ENCODE results near the gene GTPBP6. TPM values are rescaled to one million over a fixed set of nuclear protein-coding genes. Genes with fewer than 3 reads are reported as not detected.
A peak's percentile ranks its signal among the peaks of the same experiment; 100 is the strongest.
"Not testable (repeated sequence)": the region's sequence is repeated elsewhere in the genome, so short reads cannot be mapped to it uniquely, and the experiment has no call there.

GTPBP6 gene
- total RNA-seq, 5 donors from 2014 or later (not counting 1 experiment from before 2014, with no cell fraction given) = 58.8 to 112 (median 111) TPM

GRCh38 chrX:329291-329910 is 10.8 kb upstream of the GTPBP6 start:
- ChIA-PET CTCF (no interaction called here), POLR2A (no interaction called here)
- no peak overlapping the region for H3K27ac Mint-ChIP-seq
- peaks cover 0 to 21% of the 10 kb centered on the region in 2 experiments for H3K4me1 ChIP-seq (ENCODE audit: control insufficient read depth in 1 of 2, extremely low read depth in 1 of 2, insufficient read depth in 2 of 2, low read length in 2 of 2)
- H3K9me3 Mint-ChIP-seq = no peaks in the 10 kb centered on the region
- H3K4me3 Mint-ChIP-seq = no peak overlapping the region
- peaks cover 0 to 2% of the 10 kb centered on the region in 2 donors for H3K27me3 Mint-ChIP-seq
- H3K27me3 ChIP-seq (replicated peaks in 1 of 2; ENCODE audit: control insufficient read depth in 2 of 2, extremely low read depth in 1 of 2, insufficient read depth in 2 of 2, low read length in 1 of 2) = peaks cover 0 to 35% of the 10 kb centered on the region in 2 experiments
- no peaks in the 10 kb centered on the region for H3K36me3 Mint-ChIP-seq
- 92% methylated on average over 13 of the region's 23 CpGs for WGBS (ENCODE audit: insufficient coverage)
- ATAC-seq (replicated peaks in 1 of 4) = no peak
- no peak overlapping the region for H3K4me3 ChIP-seq (ENCODE audit: control insufficient read depth in 1 of 2, extremely low read depth in 1 of 2, low read length in 1 of 2)
- peaks cover 0 to 3% of the 10 kb centered on the region in 2 donors for H3K36me3 ChIP-seq (ENCODE audit: control insufficient read depth in 2 of 2, extremely low read depth in 1 of 2, insufficient read depth in 1 of 2, low read length in 1 of 2)
- no peak overlapping the region for H3K27ac ChIP-seq (ENCODE audit: low read length)
- no peaks in the 10 kb centered on the region for H3K9me3 ChIP-seq
- DNase-seq = no peak
- peaks cover 0 to 9% (median 0%) of the 10 kb centered on the region in 3 donors for H3K4me1 Mint-ChIP-seq

- Mint-ChIP-seq H3K9me3 (no peaks in the 10 kb centered on the region), H3K27ac (no peak overlapping the region), H3K27me3 (peaks cover 0 to 2% of the 10 kb centered on the region in 2 donors), H3K36me3 (no peaks in the 10 kb centered on the region), H3K4me3 (no peak overlapping the region), H3K4me1 (peaks cover 8 to 24% (median 10%) of the 10 kb centered on the region in 3 donors)
- Histone ChIP-seq H3K27me3 (replicated peaks in 1 of 2; ENCODE audit: control insufficient read depth in 2 of 2, extremely low read depth in 1 of 2, insufficient read depth in 2 of 2, low read length in 1 of 2) (peaks cover 0 to 42% of the 10 kb centered on the region in 2 experiments), H3K4me1 (ENCODE audit: control insufficient read depth in 1 of 2, extremely low read depth in 1 of 2, insufficient read depth in 2 of 2, low read length in 2 of 2) (peaks cover 0 to 38% of the 10 kb centered on the region in 2 experiments), H3K36me3 (ENCODE audit: control insufficient read depth in 2 of 2, extremely low read depth in 1 of 2, insufficient read depth in 1 of 2, low read length in 1 of 2) (no peaks in the 10 kb centered on the region), H3K4me3 (ENCODE audit: control insufficient read depth in 1 of 2, extremely low read depth in 1 of 2, low read length in 1 of 2) (no peak overlapping the region), H3K9me3 (no peaks in the 10 kb centered on the region), H3K27ac (ENCODE audit: low read length) (no peak overlapping the region)
- DNase-seq = no peak
- ATAC-seq (replicated peaks in 1 of 4) = no peak
- CTCF ChIA-PET = no interaction called here
- WGBS (ENCODE audit: insufficient coverage) = 90% methylated on average over 28 of the region's 33 CpGs
- POLR2A ChIA-PET = no interaction called here
Observed at GRCh38 chrX:327660-328126, 9.1 kb upstream of the GTPBP6 start.

GRCh38 chrX:324664-325063 is 6.1 kb upstream of the GTPBP6 start:
- CTCF ChIA-PET; H3K9me3 Mint-ChIP-seq; H3K9me3 ChIP-seq; POLR2A ChIA-PET; H3K36me3 Mint-ChIP-seq; H3K36me3 ChIP-seq (ENCODE audit: control insufficient read depth in 2 of 2, extremely low read depth in 1 of 2, insufficient read depth in 1 of 2, low read length in 1 of 2); H3K4me3 ChIP-seq (ENCODE audit: control insufficient read depth in 1 of 2, extremely low read depth in 1 of 2, low read length in 1 of 2); H3K4me3 Mint-ChIP-seq; H3K27me3 Mint-ChIP-seq; H3K27ac ChIP-seq (ENCODE audit: low read length); ATAC-seq (replicated peaks in 1 of 4): not testable (repeated sequence)
- peak in 7 of 35 experiments; percentile 28 to 53 (median 46) for DNase-seq
- WGBS (ENCODE audit: insufficient coverage) = 30% methylated on average over 8 of the region's 14 CpGs
- Mint-ChIP-seq H3K4me1 (peaks cover 21 to 35% (median 23%) of the 10 kb centered on the region in 3 donors), H3K27ac (peak overlapping the region in 1 of 2 donors; percentile 55)
- H3K27me3 ChIP-seq (replicated peaks in 1 of 2; ENCODE audit: control insufficient read depth in 2 of 2, extremely low read depth in 1 of 2, insufficient read depth in 2 of 2, low read length in 1 of 2) = peaks cover 0 to 23% of the 10 kb centered on the region in 2 experiments
- H3K4me1 ChIP-seq (ENCODE audit: control insufficient read depth in 1 of 2, extremely low read depth in 1 of 2, insufficient read depth in 2 of 2, low read length in 2 of 2) = peaks cover 7 to 38% of the 10 kb centered on the region in 2 experiments

- Histone ChIP-seq H3K9me3 (no peaks in the 10 kb centered on the region), H3K36me3 (ENCODE audit: control insufficient read depth in 2 of 2, extremely low read depth in 1 of 2, insufficient read depth in 1 of 2, low read length in 1 of 2) (no peaks in the 10 kb centered on the region), H3K4me3 (ENCODE audit: control insufficient read depth in 1 of 2, extremely low read depth in 1 of 2, low read length in 1 of 2) (peak overlapping the region in 1 of 2 donors; percentile 33), H3K27me3 (replicated peaks in 1 of 2; ENCODE audit: control insufficient read depth in 2 of 2, extremely low read depth in 1 of 2, insufficient read depth in 2 of 2, low read length in 1 of 2) (peaks cover 0 to 20% of the 10 kb centered on the region in 2 experiments), H3K4me1 (ENCODE audit: control insufficient read depth in 1 of 2, extremely low read depth in 1 of 2, insufficient read depth in 2 of 2, low read length in 2 of 2) (peaks cover 7 to 43% of the 10 kb centered on the region in 2 experiments), H3K27ac (ENCODE audit: low read length) (no peak overlapping the region)
- peaks cover 21 to 35% (median 23%) of the 10 kb centered on the region in 3 donors for H3K4me1 Mint-ChIP-seq
- 67% methylated on average over 22 of the region's 38 CpGs for WGBS (ENCODE audit: insufficient coverage)
- ATAC-seq (replicated peaks in 1 of 4) = peak in 3 of 4 experiments; percentile 2 to 9 (median 5)
- CTCF ChIA-PET = no interaction called here
- H3K4me3 Mint-ChIP-seq = peak overlapping the region in 2 of 3 donors; percentile 37 to 76
- H3K27ac Mint-ChIP-seq = peak overlapping the region in 1 of 2 donors; percentile 32
- no peaks in the 10 kb centered on the region for H3K27me3 Mint-ChIP-seq
- H3K36me3 Mint-ChIP-seq = no peaks in the 10 kb centered on the region
- POLR2A ChIA-PET = no interaction called here
- no peaks in the 10 kb centered on the region for H3K9me3 Mint-ChIP-seq
- peak in 16 of 35 experiments; percentile 24 to 69 (median 46) for DNase-seq
Observed at GRCh38 chrX:323721-324628, 5.4 kb upstream of the GTPBP6 start.

- peaks cover 0 to 20% of the 10 kb centered on the region in 2 experiments for H3K27me3 ChIP-seq (replicated peaks in 1 of 2; ENCODE audit: control insufficient read depth in 2 of 2, extremely low read depth in 1 of 2, insufficient read depth in 2 of 2, low read length in 1 of 2)
- H3K9me3 Mint-ChIP-seq = no peaks in the 10 kb centered on the region
- peak overlapping the region; percentile 69 to 71 for H3K27ac Mint-ChIP-seq
- peaks cover 3% of the 10 kb centered on the region for H3K36me3 Mint-ChIP-seq
- CTCF ChIA-PET = no interaction called here
- peak overlapping the region; percentile 82 to 97 for H3K4me3 ChIP-seq (ENCODE audit: control insufficient read depth in 1 of 2, extremely low read depth in 1 of 2, low read length in 1 of 2)
- peaks cover 23 to 41% (median 32%) of the 10 kb centered on the region in 3 donors for H3K4me1 Mint-ChIP-seq
- 17% methylated on average over 12 of the region's 24 CpGs for WGBS (ENCODE audit: insufficient coverage)
- peaks cover 13% of the 10 kb centered on the region in 2 donors for H3K36me3 ChIP-seq (ENCODE audit: control insufficient read depth in 2 of 2, extremely low read depth in 1 of 2, insufficient read depth in 1 of 2, low read length in 1 of 2)
- no peaks in the 10 kb centered on the region for H3K9me3 ChIP-seq
- H3K4me3 Mint-ChIP-seq = peak overlapping the region in 2 of 3 donors; percentile 80 to 83
- peaks cover 12 to 62% of the 10 kb centered on the region in 2 experiments for H3K4me1 ChIP-seq (ENCODE audit: control insufficient read depth in 1 of 2, extremely low read depth in 1 of 2, insufficient read depth in 2 of 2, low read length in 2 of 2)
- H3K27ac ChIP-seq (ENCODE audit: low read length) = no peak overlapping the region
- no peaks in the 10 kb centered on the region for H3K27me3 Mint-ChIP-seq
- ATAC-seq (replicated peaks in 1 of 4) = no peak
- POLR2A ChIA-PET = no interaction called here
- peak in 2 of 35 experiments; percentile 9 to 38 for DNase-seq
Observed at GRCh38 chrX:320126-320783, 1.7 kb upstream of the GTPBP6 start.

GRCh38 chrX:319579-320125 is 1.1 kb upstream of the GTPBP6 start:
- H3K27me3 ChIP-seq (replicated peaks in 1 of 2; ENCODE audit: control insufficient read depth in 2 of 2, extremely low read depth in 1 of 2, insufficient read depth in 2 of 2, low read length in 1 of 2) = peaks cover 0 to 18% of the 10 kb centered on the region in 2 experiments
- peak overlapping the region; percentile 83 for H3K27ac ChIP-seq (ENCODE audit: low read length)
- Mint-ChIP-seq H3K36me3 (peaks cover 3% of the 10 kb centered on the region), H3K27ac (no peak overlapping the region), H3K9me3 (no peaks in the 10 kb centered on the region), H3K27me3 (no peaks in the 10 kb centered on the region), H3K4me3 (peak overlapping the region in 2 of 3 donors; percentile 80 to 87), H3K4me1 (peaks cover 23 to 37% (median 32%) of the 10 kb centered on the region in 3 donors)
- no peaks in the 10 kb centered on the region for H3K9me3 ChIP-seq
- DNase-seq = peak in 1 of 35 experiments; percentile 35
- ATAC-seq (replicated peaks in 1 of 4) = no peak
- WGBS (ENCODE audit: insufficient coverage) = 3% methylated on average over 41 of the region's 41 CpGs
- ChIA-PET CTCF (no interaction called here), POLR2A (no interaction called here)
- peak overlapping the region; percentile 82 to 97 for H3K4me3 ChIP-seq (ENCODE audit: control insufficient read depth in 1 of 2, extremely low read depth in 1 of 2, low read length in 1 of 2)
- peaks cover 19% of the 10 kb centered on the region in 2 donors for H3K36me3 ChIP-seq (ENCODE audit: control insufficient read depth in 2 of 2, extremely low read depth in 1 of 2, insufficient read depth in 1 of 2, low read length in 1 of 2)
- peaks cover 12 to 61% of the 10 kb centered on the region in 2 experiments for H3K4me1 ChIP-seq (ENCODE audit: control insufficient read depth in 1 of 2, extremely low read depth in 1 of 2, insufficient read depth in 2 of 2, low read length in 2 of 2)

All from T-cell (primary cell).